Hematopoietic multipotent progenitor cell treated with erythropoietin and hydrocortisone succinate and interleukin-3 and kit ligand, for 6 days (in vitro differentiated cells): ENCODE measurements around the gene LRRTM3.
A peak's percentile ranks its signal among the peaks of the same experiment; 100 is the strongest.

Experiments
- DNase-seq: peaks from one replicate; pipeline ENCODE4 v3.0.0-alpha.2; 2015

Gene LRRTM3

GRCh38 chr10:66925896-66926715, at the start of gene LRRTM3:
LRRTM3 (plus strand) TSS chr10:66926036.
- peak; percentile 74 for DNase-seq

DNA sequence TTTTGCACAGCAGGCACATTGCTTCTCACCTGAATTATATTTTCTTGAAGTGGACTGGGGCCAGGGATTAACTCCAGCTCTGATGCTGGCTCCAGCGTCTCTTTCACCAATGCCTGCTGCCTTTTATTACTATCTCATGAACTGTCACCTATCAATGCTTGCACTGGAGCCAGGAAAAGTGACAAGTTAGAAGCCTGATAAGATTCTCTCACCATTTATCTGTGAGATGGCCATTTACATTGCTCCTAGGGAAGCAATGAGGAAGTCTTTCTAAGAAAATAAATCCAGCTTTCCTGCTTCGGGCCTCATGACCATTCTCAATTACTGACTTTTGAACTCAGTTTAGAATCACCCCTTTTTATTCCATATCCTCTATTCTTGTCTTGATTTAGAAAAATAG, 48.5 kb upstream of the LRRTM3 start:
- no peak for DNase-seq

GRCh38 chr10:66880292-66880691, 45.5 kb upstream of the LRRTM3 start:
- DNase-seq, result no peak

GRCh38 chr10:66880826-66881225, 45.0 kb upstream of the LRRTM3 start:
- DNase-seq, result no peak

DNA sequence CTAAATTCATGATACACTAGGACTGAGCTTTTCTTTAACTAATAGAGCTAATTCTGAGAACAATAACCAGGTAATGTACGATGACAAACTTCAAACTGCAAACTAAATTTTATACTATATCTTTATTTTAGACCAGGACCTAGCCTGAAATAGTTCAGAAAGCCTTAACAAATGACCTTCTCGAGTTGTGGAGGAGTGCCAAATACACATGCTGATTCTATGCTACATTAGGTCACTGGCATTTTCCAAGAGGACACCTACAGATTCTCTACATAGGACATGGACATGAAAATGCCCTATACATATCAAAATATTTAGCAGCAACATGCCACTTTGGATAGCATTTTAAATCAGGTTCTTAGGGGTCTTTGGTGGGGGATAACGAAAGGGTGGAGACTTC, 44.0 kb upstream of the LRRTM3 start:
- no peak for DNase-seq

DNA sequence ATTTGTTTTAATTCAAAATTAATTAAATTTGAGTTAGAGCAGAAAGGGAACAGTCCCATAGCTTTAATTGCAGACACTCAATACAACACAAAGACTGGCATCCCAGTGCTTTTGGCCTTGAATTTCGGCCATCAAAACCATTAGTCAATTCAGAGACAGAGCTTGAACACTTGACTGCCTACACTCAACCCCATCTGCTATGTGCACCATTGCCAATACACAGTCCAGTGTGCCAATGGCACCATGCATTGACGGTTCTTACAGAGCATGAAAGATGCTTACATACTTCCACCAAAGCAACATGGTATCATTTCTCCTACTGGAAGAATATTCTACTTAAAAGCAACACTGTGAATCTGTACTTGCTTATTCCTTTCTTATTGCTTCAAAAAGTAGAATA, 43.6 kb upstream of the LRRTM3 start:
- DNase-seq, result no peak

- DNase-seq, result no peak
Measured at GRCh38 chr10:66886848-66887247, 39.0 kb upstream of the LRRTM3 start.

GRCh38 chr10:66888237-66888636, 37.6 kb upstream of the LRRTM3 start:
- no peak for DNase-seq

- no peak for DNase-seq
Measured at GRCh38 chr10:66892871-66893270, 33.0 kb upstream of the LRRTM3 start.

GRCh38 chr10:66910671-66911070, 15.2 kb upstream of the LRRTM3 start:
- no peak for DNase-seq

DNA sequence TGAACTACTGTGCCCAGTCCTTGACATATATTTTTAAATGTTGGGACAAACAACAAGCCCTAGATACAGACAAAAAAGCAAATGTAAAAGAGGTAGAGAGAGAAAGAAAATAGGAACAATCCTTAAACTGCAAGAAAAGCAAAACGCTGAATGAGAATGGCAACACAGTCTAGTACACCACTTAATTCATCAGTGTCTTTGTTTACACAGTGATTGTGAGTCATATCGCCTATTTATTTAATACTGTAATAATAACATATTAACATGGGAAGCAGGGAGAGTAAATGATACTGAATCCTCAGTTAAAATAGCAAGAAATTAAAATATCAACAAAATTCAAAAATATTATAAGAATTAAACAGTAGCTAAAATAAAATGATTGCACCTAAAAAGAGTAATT, 9.8 kb upstream of the LRRTM3 start:
- no peak for DNase-seq

- DNase-seq, result no peak
Measured at GRCh38 chr10:66917104-66917503, 8.7 kb upstream of the LRRTM3 start.

GRCh38 chr10:66919248-66919647, 6.6 kb upstream of the LRRTM3 start:
- no peak for DNase-seq

DNA sequence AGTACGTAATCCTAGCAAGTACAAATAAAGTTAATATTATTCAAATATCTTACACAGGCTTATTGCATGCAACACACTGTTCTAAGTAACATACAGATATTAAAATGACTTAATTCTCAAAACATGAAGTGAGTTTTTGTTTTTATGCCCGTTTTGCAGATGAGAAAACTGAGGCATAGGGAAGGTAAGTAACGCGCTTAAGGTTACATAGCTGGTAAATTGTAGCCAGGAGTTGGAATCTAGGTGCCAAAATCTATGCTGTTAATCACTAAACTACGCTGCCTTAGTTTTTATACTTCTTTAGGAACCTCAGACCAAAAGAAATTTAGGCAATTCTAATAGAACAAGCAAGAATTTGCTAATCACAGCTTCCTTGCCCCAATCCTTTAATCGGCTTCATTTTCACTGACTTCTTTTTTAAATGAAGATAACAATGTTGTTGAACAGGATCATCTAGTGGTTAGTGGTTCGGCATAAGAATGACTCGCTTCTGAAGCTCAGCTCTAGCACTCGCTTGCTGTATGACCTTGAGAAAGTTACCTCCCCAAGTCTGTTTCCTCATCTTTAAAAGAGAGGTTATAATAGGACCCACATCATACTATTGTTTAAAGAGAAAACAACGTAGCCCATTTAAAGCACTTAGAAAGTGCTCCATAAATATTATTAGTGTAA, 1.0 kb upstream of the LRRTM3 start:
- no peak for DNase-seq

DNA sequence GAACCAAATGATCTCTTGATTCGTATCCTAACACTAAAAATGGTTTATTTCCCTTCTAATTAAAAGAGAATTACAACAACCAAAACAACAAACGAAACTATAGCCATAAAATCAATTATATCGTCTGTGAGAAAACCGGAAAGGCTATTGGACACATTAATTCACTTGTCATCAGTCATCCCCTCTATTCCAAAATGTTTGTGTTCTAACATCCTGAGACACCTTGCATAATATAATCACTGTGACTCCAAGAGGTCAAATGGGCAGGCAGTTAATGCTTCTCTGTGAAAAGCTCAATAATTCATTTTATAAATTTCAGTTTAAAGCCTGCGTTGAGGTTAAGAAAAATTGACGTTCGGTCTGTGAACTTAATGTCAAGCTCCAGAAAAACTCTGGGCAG, 463 bp upstream of the LRRTM3 start:
- DNase-seq, result no peak

- no peak for DNase-seq
Measured at GRCh38 chr10:66926841-66927240, 1.0 kb downstream of the LRRTM3 start.

DNA sequence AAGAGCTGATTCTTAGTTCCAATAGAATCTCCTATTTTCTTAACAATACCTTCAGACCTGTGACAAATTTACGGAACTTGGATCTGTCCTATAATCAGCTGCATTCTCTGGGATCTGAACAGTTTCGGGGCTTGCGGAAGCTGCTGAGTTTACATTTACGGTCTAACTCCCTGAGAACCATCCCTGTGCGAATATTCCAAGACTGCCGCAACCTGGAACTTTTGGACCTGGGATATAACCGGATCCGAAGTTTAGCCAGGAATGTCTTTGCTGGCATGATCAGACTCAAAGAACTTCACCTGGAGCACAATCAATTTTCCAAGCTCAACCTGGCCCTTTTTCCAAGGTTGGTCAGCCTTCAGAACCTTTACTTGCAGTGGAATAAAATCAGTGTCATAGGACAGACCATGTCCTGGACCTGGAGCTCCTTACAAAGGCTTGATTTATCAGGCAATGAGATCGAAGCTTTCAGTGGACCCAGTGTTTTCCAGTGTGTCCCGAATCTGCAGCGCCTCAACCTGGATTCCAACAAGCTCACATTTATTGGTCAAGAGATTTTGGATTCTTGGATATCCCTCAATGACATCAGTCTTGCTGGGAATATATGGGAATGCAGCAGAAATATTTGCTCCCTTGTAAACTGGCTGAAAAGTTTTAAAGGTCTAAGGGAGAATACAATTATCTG, 1.6 kb downstream of the LRRTM3 start:
- DNase-seq, result no peak

DNA sequence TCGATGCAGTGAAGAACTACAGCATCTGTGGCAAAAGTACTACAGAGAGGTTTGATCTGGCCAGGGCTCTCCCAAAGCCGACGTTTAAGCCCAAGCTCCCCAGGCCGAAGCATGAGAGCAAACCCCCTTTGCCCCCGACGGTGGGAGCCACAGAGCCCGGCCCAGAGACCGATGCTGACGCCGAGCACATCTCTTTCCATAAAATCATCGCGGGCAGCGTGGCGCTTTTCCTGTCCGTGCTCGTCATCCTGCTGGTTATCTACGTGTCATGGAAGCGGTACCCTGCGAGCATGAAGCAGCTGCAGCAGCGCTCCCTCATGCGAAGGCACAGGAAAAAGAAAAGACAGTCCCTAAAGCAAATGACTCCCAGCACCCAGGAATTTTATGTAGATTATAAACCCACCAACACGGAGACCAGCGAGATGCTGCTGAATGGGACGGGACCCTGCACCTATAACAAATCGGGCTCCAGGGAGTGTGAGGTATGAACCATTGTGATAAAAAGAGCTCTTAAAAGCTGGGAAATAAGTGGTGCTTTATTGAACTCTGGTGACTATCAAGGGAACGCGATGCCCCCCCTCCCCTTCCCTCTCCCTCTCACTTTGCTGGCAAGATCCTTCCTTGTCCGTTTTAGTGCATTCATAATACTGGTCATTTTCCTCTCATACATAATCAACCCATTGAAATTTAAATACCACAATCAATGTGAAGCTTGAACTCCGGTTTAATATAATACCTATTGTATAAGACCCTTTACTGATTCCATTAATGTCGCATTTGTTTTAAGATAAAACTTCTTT, 2.3 kb downstream of the LRRTM3 start:
- DNase-seq, result no peak

- no peak for DNase-seq
Measured at GRCh38 chr10:66928776-66929175, 2.9 kb downstream of the LRRTM3 start.

DNA sequence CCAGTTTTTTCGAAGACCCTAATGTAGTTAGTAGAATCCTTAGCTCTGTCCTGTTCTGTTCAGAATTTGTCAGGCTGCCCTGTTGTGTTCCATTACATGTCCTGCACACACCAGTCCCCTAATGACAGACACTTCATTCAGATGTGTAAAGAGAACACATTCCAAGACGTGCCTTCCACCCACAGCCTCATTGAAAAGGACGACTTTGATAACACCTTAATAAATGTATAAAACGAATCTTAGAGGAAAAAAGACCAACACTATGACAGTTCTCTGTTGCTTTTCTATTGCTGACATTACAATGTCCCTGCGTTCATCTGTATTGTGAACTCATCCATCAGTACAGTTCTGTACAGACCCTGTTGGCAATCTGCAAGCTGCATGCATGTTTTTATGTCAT, 3.5 kb downstream of the LRRTM3 start:
- no peak for DNase-seq

DNA sequence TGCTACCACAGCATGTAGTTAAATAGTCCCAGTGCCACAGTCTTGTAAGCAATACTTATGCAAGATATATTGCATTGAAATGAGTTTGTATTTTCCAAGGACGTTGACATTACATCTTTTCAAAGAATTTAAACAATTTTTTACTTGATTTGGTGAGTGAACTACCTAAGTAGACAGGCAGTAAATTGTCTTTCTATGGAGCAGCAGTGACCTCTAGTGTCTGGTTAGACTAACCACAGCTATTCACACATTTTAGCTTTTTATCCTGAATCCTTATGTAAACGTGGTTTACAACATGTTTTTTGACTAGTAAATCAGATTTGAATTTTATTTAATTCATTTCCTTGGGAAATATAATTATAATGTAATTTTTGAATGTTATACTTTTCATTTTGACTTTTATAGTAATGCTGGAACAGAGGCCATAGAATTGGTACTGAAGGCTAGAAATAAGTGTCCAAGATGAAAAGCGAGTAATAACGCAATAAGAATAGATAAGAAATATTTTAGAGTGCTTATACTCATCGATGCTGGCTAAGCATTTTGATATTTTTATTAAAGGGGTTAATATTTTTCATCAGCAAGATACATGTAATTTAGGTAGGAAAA, 5.6 kb downstream of the LRRTM3 start:
- DNase-seq, result peak; percentile 72

- no peak for DNase-seq
Measured at GRCh38 chr10:66931949-66932343, 6.1 kb downstream of the LRRTM3 start.

DNA sequence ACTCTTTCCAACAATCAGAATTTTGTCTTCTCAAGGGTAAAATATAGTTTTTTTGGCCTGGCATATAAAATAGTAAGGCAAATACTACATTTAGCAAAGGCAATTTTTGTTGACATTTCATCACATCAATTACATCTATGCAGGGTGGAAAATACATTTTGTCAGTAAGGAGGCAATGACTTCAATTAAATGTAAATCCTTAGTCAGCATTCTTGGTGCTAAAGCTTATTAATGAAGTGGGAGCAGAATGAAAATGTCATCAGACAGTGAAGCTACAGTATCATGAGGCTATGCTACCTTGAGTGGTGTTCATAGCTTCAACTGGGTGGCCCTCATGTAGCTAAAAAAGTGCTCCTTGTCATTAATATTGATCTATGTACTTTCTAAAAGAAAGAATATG, 8.9 kb downstream of the LRRTM3 start:
- no peak for DNase-seq
